Head of caudate nucleus (tissue), 42 donors: ENCODE results near the gene SYNPO.

ENCODE experiments used
- DNase-seq, 42 donors: peaks; one replicate each; pipeline versions ENCODE4 v3.0.0 to v3.0.0-alpha.2; 2020 to 2021; ENCODE audit warnings: mixed read lengths in 7 of 42
- intact Hi-C: fragments of 100-400 bp; cut with DNase I; formaldehyde crosslinking; loops from one replicate; pipeline ENCODE4 v1.15.0; 2022

The SYNPO gene

GRCh38 chr5:150621301-150621700 lies 19.2 kb upstream of the SYNPO start:
- no peak for DNase-seq
- intact Hi-C loops: no loop called here

- intact Hi-C loops: no loop called here
- peak in 37 of 42 donors; percentile 30 to 91 (median 67) for DNase-seq
Observed at GRCh38 chr5:150622157-150622556, 18.3 kb upstream of the SYNPO start.

GRCh38 chr5:150623152-150623877 lies 17.1 kb upstream of the SYNPO start:
- DNase-seq: peak in 4 of 42 donors; percentile 52 to 70 (median 58)
- intact Hi-C loops: no loop called here

GRCh38 chr5:150623878-150624216 lies 16.6 kb upstream of the SYNPO start:
- no peak for DNase-seq
- intact Hi-C loops: no loop called here

GRCh38 chr5:150624334-150625163 lies 15.9 kb upstream of the SYNPO start:
- DNase-seq: peak in 39 of 42 donors; percentile 24 to 89 (median 71)
- intact Hi-C loops: no loop called here

GRCh38 chr5:150625164-150625535 lies 15.3 kb upstream of the SYNPO start:
- intact Hi-C loops: no loop called here
- no peak for DNase-seq

GRCh38 chr5:150625831-150626746 lies 14.4 kb upstream of the SYNPO start:
- intact Hi-C loops: no loop called here

GRCh38 chr5:150626853-150627276 lies 13.6 kb upstream of the SYNPO start:
- intact Hi-C loops: no loop called here
- peak in 39 of 42 donors; percentile 37 to 92 (median 74) for DNase-seq

More at GRCh38 chr5:150625831-150626746, 14.4 kb upstream of the SYNPO start:
- DNase-seq: peak in 3 of 42 donors; percentile 53 to 65 (median 60)

GRCh38 chr5:150627731-150628545 lies 12.5 kb upstream of the SYNPO start:
- intact Hi-C loops: no loop called here
- no peak for DNase-seq

GRCh38 chr5:150628936-150629485 lies 11.4 kb upstream of the SYNPO start:
- intact Hi-C loops: no loop called here
- DNase-seq: no peak

- DNase-seq: no peak
Observed at GRCh38 chr5:150630016-150630415, 10.4 kb upstream of the SYNPO start.

GRCh38 chr5:150630461-150631325 lies 9.8 kb upstream of the SYNPO start:
- intact Hi-C loops: no loop called here
- DNase-seq: no peak

More at GRCh38 chr5:150630016-150630415, 10.4 kb upstream of the SYNPO start:
- intact Hi-C loops: no loop called here

- DNase-seq: no peak
- intact Hi-C loops: no loop called here
Observed at GRCh38 chr5:150631326-150631701, 9.1 kb upstream of the SYNPO start.

- intact Hi-C loops: no loop called here
- DNase-seq: no peak
Observed at GRCh38 chr5:150632305-150633160, 7.9 kb upstream of the SYNPO start.

GRCh38 chr5:150633429-150633828 lies 7.0 kb upstream of the SYNPO start:
- no peak for DNase-seq
- intact Hi-C loops: no loop called here
